DMS53 (cell line): Measurements from ENCODE around the gene GPC4.

Experiments
- DNase-seq: peaks from one replicate; lab custom pipeline; 2025; lab: John Stamatoyannopoulos, UW

Gene GPC4

GRCh38 chrX:133412246-133412645, 3.0 kb downstream of the GPC4 start:
- DNase-seq = no peak

GRCh38 chrX:133410550-133410949, 4.7 kb downstream of the GPC4 start:
- no peak for DNase-seq

- DNase-seq = no peak
These were observed 9.6 kb downstream of the GPC4 start for GRCh38 chrX:133405498-133406185.

- DNase-seq = no peak
These were observed 11.3 kb downstream of the GPC4 start for GRCh38 chrX:133403984-133404383.

GRCh38 chrX:133402830-133403625, 12.3 kb downstream of the GPC4 start:
- DNase-seq = no peak

GRCh38 chrX:133402042-133402453, 13.2 kb downstream of the GPC4 start:
- no peak for DNase-seq

GRCh38 chrX:133401536-133401935, 13.8 kb downstream of the GPC4 start:
- DNase-seq = no peak

GRCh38 chrX:133399411-133399810, 15.9 kb downstream of the GPC4 start:
- no peak for DNase-seq

- no peak for DNase-seq
These were observed 20.5 kb downstream of the GPC4 start for GRCh38 chrX:133394765-133395164.

- no peak for DNase-seq
These were observed 22.6 kb downstream of the GPC4 start for GRCh38 chrX:133392671-133393070.

GRCh38 chrX:133391111-133391510, 24.2 kb downstream of the GPC4 start:
- DNase-seq = peak; percentile 32

GRCh38 chrX:133390676-133391075, 24.6 kb downstream of the GPC4 start:
- peak; percentile 66 for DNase-seq

- DNase-seq = no peak
These were observed 25.3 kb downstream of the GPC4 start for GRCh38 chrX:133389975-133390374.

GRCh38 chrX:133384454-133384853, 30.8 kb downstream of the GPC4 start:
- DNase-seq = no peak

GRCh38 chrX:133380711-133381619, 34.3 kb downstream of the GPC4 start:
- no peak for DNase-seq

GRCh38 chrX:133376422-133376821, 38.9 kb downstream of the GPC4 start:
- no peak for DNase-seq

- no peak for DNase-seq
These were observed 39.5 kb downstream of the GPC4 start for GRCh38 chrX:133375615-133376340.

GRCh38 chrX:133374874-133375387, 40.4 kb downstream of the GPC4 start:
- peak; percentile 22 for DNase-seq

GRCh38 chrX:133373386-133374079, 41.8 kb downstream of the GPC4 start:
- no peak for DNase-seq

GRCh38 chrX:133370696-133371275, 44.5 kb downstream of the GPC4 start:
- DNase-seq = no peak

- DNase-seq = no peak
These were observed 46.2 kb downstream of the GPC4 start for GRCh38 chrX:133369065-133369464.
